GM18870 (cell line): ENCODE results near the gene IRGC.

Experiments used
- ATAC-seq: cut with Tn5 transposase; IDR thresholded peaks from one replicate; pipeline ENCODE4 v1.9.1; 2021; ENCODE audit warnings: moderate library complexity; ENCODE audit not compliant: unreplicated experiment

The IRGC gene

DNA sequence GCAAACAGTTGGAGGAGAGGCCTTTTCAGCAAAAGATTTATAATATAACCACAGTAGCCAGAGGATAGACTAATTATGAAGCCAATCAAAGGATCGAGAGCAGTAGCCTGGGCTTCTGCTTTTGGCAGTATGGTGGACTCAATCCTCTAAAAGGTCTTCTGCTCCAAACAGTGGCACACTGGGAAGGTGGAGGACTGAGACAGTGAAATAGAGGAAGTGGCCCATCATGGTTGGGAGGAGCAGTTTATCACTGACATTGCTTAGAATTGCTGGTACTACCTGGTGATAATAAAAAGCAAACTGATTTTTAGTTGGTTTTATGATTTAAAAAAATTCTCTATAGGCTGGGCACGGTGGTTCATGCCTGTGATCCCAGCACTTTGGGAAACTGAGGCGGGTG, 25.0 kb upstream of the IRGC start:
- ATAC-seq: no peak

GRCh38 chr19:43691755-43692154, 24.1 kb upstream of the IRGC start:
- ATAC-seq: no peak

DNA sequence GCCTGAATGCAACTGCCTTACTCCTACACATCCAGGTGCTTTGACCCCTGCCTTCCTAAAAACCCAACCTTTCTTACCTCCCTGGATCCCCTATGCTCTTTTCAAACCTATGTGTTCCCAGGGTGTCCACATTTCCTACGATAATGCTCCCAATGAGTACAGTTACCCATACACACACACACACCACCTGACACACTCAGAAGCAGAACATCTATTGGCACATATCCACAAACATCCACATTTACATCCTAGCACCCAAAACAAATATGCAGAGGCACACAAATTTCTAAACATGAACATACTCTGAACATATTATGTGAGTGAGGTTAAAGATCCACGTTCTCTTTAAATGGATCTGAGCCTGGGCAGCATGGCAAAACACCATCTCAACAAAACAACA, 23.5 kb upstream of the IRGC start:
- ATAC-seq: no peak

DNA sequence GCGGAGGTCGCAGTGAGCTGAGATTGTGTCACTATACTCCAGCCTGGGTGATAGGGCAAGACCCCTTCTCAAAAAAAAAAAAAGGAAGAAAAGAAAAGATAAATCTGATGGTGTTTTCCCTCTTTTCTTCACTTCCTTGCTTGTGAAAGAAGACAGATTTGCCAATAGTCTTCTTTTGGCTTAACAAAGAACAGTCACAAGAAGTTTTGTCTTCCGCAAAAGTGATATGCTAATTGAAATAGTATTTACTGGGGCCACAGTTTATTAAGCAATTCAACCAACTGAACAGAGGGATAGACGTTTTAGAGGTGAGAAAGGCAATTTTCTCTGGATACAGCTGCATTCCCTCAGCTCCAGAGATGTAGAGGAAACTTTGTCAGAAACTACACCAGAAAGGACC, 23.0 kb upstream of the IRGC start:
- ATAC-seq: no peak

- no peak for ATAC-seq
Measured at GRCh38 chr19:43694553-43694952, 21.3 kb upstream of the IRGC start.

GRCh38 chr19:43695985-43696704, 19.7 kb upstream of the IRGC start:
- ATAC-seq: no peak

- ATAC-seq: no peak
Measured at GRCh38 chr19:43697295-43697694, 18.6 kb upstream of the IRGC start.

DNA sequence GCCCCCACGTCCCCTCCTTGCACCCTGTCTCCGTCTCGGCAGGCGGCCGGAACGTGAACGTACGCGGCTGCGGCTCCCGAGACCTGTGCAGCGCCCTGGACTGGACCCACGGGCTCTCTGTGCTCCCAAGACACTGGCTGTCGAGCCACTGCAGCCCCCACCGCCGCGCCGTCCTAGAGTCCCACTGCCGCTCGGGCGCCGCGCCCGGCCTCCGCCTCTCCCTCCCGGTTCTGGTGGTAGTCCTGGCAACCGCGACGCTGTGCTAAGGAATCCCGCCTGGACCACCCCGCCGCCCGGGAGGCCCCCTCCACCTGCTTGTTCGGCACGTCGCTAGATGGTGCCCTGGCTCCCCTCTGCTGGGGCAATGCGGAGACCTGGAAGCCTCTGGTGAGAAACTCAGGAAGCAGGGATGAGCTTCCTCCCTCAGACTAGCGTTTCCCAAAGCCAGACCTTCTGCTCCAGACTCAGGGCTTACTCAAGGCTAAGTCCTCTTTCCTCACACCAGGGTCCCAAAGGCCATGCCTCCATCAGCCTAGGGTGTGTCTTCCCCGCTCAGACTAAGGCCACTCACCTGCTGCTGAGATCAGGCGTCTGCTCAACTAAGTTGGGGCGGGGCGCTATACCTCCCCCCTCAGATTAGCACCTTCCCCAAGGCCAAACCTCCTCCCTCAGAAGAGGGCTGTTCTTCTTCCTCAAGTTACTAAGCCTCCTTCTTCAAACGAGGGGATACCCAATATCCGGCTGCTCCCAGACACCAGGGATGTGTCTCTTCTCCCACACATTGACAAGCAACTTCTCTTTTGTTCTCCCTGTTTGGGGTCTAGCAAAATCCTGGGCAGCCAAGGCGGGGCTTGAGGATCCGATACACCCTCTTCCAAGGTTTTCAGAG, 16.1 kb upstream of the IRGC start:
- no peak for ATAC-seq

- no peak for ATAC-seq
Measured at GRCh38 chr19:43700395-43701000, 15.4 kb upstream of the IRGC start.

GRCh38 chr19:43704002-43704705, 11.7 kb upstream of the IRGC start:
- no peak for ATAC-seq

GRCh38 chr19:43705729-43706128, 10.1 kb upstream of the IRGC start:
- ATAC-seq: no peak

- no peak for ATAC-seq
Measured at GRCh38 chr19:43707158-43707712, 8.6 kb upstream of the IRGC start.

DNA sequence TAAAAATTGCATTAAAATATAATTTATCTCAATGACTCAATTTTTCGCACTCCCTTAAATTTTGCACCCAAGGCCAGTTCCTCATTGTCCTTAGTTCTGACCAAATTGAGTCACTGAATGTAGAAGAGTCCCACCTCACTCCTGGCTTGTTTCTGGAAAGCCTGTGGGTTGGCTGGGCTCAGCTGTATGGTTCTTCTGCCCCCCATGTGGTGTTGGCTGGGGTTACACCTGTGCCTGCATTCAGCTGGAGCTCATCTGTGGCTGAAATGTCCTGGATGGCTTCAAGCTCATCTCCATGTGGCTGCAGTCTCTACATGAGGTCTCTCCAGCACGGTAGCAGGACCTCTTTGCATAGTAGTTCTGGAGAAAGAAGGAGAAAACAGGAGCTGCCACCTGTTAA, 7.2 kb upstream of the IRGC start:
- no peak for ATAC-seq

- no peak for ATAC-seq
Measured at GRCh38 chr19:43711751-43712355, 4.0 kb upstream of the IRGC start.

DNA sequence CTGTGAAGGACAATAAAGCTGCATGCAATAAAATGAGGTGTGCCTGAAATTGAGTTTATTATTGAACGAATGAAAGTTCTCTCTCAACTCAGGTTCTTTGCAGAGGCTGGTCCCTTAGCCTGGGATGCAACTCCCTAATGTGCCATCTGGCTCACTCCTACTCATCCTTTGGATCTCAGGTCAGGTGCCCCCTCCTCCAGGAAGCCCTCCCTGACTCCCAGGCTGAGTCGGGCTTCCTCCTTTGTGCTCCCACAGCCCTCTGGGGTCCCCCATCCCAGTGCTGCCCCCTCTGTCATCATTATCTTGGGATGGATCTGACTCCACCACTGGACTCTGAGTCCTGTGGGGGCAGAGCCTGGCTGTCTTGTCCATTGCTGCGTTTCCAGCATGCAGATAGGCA, 2.7 kb upstream of the IRGC start:
- no peak for ATAC-seq

DNA sequence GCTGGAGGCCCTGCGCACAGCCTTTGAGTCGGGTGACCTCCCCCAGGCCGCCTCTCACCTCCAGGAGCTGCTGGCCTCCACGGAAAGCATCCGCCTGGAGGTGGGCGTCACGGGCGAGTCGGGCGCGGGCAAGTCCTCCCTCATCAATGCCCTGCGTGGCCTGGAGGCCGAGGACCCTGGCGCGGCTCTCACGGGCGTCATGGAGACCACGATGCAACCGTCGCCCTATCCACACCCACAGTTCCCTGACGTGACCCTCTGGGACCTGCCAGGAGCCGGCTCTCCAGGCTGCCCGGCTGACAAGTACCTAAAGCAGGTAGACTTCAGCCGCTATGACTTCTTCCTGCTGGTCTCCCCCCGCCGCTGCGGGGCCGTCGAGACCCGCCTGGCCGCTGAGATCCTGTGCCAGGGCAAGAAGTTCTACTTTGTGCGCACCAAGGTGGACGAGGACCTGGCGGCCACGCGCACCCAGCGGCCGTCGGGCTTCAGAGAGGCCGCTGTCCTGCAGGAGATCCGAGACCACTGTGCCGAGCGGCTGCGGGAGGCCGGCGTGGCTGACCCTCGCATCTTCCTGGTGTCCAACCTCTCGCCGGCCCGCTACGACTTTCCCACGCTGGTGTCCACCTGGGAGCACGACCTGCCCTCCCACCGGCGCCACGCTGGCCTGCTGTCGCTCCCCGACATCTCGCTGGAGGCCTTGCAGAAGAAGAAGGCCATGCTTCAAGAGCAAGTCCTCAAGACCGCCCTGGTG, 2.9 kb downstream of the IRGC start:
- ATAC-seq: no peak

DNA sequence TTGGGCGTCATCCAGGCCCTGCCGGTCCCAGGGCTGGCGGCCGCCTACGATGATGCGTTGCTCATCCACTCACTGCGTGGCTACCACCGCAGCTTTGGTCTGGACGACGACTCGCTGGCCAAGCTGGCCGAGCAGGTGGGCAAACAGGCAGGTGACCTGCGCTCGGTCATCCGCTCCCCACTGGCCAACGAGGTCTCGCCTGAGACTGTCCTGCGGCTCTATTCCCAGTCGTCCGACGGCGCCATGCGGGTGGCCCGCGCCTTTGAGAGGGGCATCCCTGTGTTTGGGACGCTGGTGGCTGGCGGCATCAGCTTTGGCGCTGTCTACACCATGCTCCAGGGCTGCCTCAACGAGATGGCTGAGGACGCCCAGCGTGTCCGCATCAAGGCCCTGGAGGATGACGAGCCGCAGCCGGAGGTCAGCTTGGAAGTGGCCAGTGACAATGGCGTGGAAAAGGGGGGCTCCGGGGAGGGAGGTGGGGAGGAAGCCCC, 3.5 kb downstream of the IRGC start:
- ATAC-seq: no peak

DNA sequence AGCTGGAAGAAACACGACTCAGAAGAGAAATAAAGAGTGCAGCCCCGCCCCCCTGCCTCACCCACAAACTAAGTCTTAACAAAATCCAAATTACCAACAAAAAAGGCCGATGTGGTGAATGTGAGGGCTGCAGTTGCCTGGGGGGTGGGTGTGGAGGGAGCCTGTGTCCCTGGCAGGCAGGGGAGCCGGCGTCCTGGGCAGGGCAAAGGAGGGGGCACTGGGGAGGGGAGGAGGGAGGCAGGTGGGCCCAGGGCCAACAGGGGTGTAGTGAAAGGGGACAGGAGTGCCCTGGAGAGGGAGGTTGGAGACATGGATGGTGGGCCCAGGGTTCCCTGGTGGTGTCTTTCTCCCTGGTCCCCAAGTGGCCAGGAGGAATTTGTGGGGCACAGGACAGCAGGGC, 4.0 kb downstream of the IRGC start:
- no peak for ATAC-seq

DNA sequence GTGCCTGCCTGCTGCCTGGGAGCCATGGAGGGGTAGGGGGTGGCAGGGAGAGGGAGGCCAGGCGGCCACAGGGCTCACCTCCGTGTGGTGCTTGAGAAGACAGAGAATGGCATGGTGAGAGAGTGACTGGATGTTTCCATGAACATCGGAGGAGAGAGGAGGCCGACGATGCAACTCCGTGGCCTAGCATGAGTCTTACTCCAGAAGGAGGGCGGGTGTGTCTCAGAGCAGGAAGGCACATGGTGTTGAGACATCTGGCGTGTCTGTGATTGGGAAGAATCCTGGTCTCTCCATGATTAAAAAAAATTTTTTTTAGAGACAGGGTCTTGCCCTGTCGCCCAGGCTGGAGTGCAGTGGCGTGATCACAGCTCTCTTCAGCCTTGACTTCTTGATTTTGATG, 5.1 kb downstream of the IRGC start:
- ATAC-seq: no peak
